HFF-Myc (cell line): ENCODE data around the gene CMPK1.

Experiments used
- DNase-seq: peaks from one replicate; pipeline ENCODE4 v3.0.0-alpha.2; 2011; ENCODE audit warnings: low read depth; ENCODE audit errors: extremely low read depth
- H3K4me3 ChIP-seq: replicated peaks from 2 replicates; pipeline ENCODE4 v1.5.1; 2011; ENCODE audit warnings: low read depth, mild to moderate bottlenecking, control low read depth, low read length
- CTCF ChIP-seq: IDR thresholded peaks from 2 replicates; pipeline ENCODE4 v1.5.1; 2012; ENCODE audit warnings: mild to moderate bottlenecking, low read depth, low read length, control low read depth; ENCODE audit errors: missing control alignments

Gene CMPK1

GRCh38 chr1:47417170-47418044 lies 83.8 kb downstream of the CMPK1 start:
- no peak overlapping the region for H3K4me3 ChIP-seq
- no peak for TF ChIP-seq CTCF
- no peak for DNase-seq

- no peak overlapping the region for H3K4me3 ChIP-seq
- DNase-seq, result no peak
- TF ChIP-seq CTCF, result no peak
These were observed 84.5 kb downstream of the CMPK1 start for GRCh38 chr1:47418122-47418521.

- no peak overlapping the region for H3K4me3 ChIP-seq
- no peak for TF ChIP-seq CTCF
- DNase-seq, result no peak
These were observed 85.2 kb downstream of the CMPK1 start for GRCh38 chr1:47418681-47419325.

- DNase-seq, result no peak
- H3K4me3 ChIP-seq, result no peak overlapping the region
- no peak for TF ChIP-seq CTCF
These were observed 87.0 kb downstream of the CMPK1 start for GRCh38 chr1:47420547-47420946.

GRCh38 chr1:47423872-47424271 lies 90.3 kb downstream of the CMPK1 start:
- H3K4me3 ChIP-seq, result no peak overlapping the region
- no peak for DNase-seq
- no peak for TF ChIP-seq CTCF

GRCh38 chr1:47424336-47424982 lies 90.9 kb downstream of the CMPK1 start:
- no peak for DNase-seq
- no peak overlapping the region for H3K4me3 ChIP-seq
- TF ChIP-seq CTCF, result peak; percentile 92
